Neural cell (in vitro differentiated cells): ENCODE data around the gene ARPC5L. TPM values are rescaled to one million over a fixed set of nuclear protein-coding genes. Genes with fewer than 3 reads are reported as not detected.

Experiments used
- polyA plus RNA-seq: library from polyadenylated mRNA; depleted of rRNA; stranded (reverse); fragments of >200 nt; gene quantifications from 2 replicates; pipeline ENCODE4 v1.2.3, GENCODE V29; 2014
- small RNA-seq, 3 experiments: library from RNA; depleted of rRNA; stranded (forward); fragments of <200 nt; gene quantifications; one replicate each; pipeline ENCODE3, GENCODE V24; 2012

The ARPC5L gene
- polyA plus RNA-seq, 1 donor from 2014 or later: 46.5 TPM

Small RNA genes lying within 50 kb of the gene (small RNA-seq; reads per million reads assigned to genes)
- 0 to 0.73 (median 0) reads per million in 3 experiments for gene RNU4-82P

Other genes with a start within 250 kb of the ARPC5L start
- gene NR6A1, start 90.8 kb upstream of the ARPC5L start, polyA plus RNA-seq: 2.6 and 4.3 TPM in 2 replicates
- gene OLFML2A, start 85.0 kb upstream of the ARPC5L start, polyA plus RNA-seq: 0.15 and 0.48 TPM in 2 replicates
- gene WDR38, start 8.7 kb upstream of the ARPC5L start, polyA plus RNA-seq: not detected in 2 replicates
- gene RPL35, start 173 bp upstream of the ARPC5L start, polyA plus RNA-seq: 1,777 and 2,116 TPM in 2 replicates
- 15.3 and 23.1 TPM in 2 replicates for gene GOLGA1, start 79.0 kb downstream of the ARPC5L start, polyA plus RNA-seq